ENCODE measurements around the gene LRGUK.

Gene LRGUK

DNA sequence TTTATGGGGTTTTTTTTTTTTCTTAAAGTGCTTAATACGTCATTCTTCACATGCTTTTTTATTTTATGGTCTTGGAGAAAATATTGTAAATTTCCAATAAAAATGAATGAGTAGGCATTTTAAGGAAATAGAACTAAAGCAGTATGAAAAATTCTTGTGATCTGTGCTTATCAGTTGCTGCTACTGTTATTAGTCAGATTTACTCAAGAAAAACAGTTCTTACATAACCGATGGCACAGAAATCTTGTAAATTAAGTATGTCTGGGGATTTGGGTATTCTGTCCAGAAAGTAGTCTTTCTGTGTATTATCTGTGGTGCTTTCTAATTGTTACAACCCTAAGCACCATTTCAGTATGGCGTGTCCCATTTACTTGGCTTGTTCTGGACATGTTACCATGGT lies 64.7 kb downstream of the LRGUK start:
- TF ChIP-seq, protein P1, sequence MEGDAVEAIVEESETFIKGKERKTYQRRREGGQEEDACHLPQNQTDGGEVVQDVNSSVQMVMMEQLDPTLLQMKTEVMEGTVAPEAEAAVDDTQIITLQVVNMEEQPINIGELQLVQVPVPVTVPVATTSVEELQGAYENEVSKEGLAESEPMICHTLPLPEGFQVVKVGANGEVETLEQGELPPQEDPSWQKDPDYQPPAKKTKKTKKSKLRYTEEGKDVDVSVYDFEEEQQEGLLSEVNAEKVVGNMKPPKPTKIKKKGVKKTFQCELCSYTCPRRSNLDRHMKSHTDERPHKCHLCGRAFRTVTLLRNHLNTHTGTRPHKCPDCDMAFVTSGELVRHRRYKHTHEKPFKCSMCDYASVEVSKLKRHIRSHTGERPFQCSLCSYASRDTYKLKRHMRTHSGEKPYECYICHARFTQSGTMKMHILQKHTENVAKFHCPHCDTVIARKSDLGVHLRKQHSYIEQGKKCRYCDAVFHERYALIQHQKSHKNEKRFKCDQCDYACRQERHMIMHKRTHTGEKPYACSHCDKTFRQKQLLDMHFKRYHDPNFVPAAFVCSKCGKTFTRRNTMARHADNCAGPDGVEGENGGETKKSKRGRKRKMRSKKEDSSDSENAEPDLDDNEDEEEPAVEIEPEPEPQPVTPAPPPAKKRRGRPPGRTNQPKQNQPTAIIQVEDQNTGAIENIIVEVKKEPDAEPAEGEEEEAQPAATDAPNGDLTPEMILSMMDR (IDR thresholded peaks at IDR 0.05; ENCODE audit: borderline replicate concordance, insufficient read depth, low read depth, low read length): no peak
- no peak overlapping the region for H3K4me3 ChIP-seq (ENCODE audit: low read depth, low read length)

DNA sequence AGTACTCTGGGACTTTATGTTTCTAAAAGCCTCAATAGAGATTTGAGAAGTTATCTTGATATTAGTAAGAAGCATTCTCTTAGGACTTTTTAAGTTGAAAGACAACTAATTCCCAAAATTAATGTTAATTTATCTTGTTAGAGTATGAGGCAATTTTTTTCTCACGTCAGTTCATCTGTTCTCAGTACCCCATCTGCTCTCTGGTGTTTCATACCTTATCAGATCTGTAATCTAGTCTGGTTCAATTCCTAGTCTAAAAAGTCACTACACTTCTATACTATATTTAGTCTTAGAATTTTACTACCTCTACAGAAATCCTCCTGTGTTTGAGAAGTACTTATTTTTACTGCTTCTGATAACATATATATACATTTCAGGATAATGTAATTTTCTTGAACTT lies 66.1 kb downstream of the LRGUK start:
- TF ChIP-seq, protein P1 (IDR thresholded peaks at IDR 0.05; ENCODE audit: borderline replicate concordance, insufficient read depth, low read depth, low read length): no peak
- H3K4me3 ChIP-seq (ENCODE audit: low read depth, low read length): no peak overlapping the region

DNA sequence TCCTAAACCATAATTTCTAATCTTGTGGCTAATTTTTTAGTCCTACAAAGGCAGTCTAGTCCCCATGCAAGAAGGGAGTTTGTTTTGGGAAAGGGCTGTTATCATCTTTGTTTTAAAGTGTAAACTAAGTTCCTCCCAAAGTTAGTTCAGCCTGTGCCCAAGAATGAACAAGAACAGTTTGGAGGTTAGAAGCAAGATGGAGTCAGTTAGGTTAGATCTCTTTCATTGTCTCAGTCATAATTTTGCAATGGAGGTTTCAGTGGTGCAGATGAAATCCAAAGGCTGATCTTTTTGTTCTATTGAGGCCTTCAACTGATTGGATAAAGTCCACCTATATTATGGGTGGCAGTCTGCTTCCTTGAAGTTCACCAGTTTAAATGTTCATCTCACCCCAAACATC lies 68.1 kb downstream of the LRGUK start:
- no peak overlapping the region for H3K4me3 ChIP-seq (ENCODE audit: low read depth, low read length)
- TF ChIP-seq, protein P1 (IDR thresholded peaks at IDR 0.05; ENCODE audit: borderline replicate concordance, insufficient read depth, low read depth, low read length): no peak

DNA sequence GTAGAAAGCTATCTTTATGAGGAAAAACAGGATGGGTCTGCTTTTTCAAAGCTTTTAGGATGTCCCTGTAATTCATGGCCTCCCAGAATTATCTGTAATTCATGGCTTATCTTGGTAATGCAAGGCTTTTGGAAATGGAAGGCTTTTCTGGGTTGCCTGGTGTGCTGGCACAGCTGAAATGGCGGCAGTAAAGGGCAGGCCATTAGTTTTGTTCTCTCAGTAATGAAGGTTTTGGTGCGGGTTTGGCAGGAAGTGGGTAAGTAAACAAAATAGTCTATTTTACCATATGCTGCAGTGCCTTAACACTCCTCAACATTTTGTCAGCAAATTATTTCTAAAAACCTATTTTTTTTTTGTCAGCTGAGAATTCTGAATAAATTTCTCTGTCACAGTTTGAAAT lies 69.3 kb downstream of the LRGUK start:
- H3K4me3 ChIP-seq (ENCODE audit: low read depth, low read length): no peak overlapping the region
- TF ChIP-seq, protein P1 (IDR thresholded peaks at IDR 0.05; ENCODE audit: borderline replicate concordance, insufficient read depth, low read depth, low read length): no peak

- TF ChIP-seq, protein P1 (IDR thresholded peaks at IDR 0.05; ENCODE audit: borderline replicate concordance, insufficient read depth, low read depth, low read length): no peak
- no peak overlapping the region for H3K4me3 ChIP-seq (ENCODE audit: low read depth, low read length)
Observed at GRCh38 chr7:134197345-134197744, 70.2 kb downstream of the LRGUK start.

GRCh38 chr7:134200970-134201369 lies 73.8 kb downstream of the LRGUK start:
- TF ChIP-seq, protein P1 (IDR thresholded peaks at IDR 0.05; ENCODE audit: borderline replicate concordance, insufficient read depth, low read depth, low read length): no peak
- H3K4me3 ChIP-seq (ENCODE audit: low read depth, low read length): no peak overlapping the region

DNA sequence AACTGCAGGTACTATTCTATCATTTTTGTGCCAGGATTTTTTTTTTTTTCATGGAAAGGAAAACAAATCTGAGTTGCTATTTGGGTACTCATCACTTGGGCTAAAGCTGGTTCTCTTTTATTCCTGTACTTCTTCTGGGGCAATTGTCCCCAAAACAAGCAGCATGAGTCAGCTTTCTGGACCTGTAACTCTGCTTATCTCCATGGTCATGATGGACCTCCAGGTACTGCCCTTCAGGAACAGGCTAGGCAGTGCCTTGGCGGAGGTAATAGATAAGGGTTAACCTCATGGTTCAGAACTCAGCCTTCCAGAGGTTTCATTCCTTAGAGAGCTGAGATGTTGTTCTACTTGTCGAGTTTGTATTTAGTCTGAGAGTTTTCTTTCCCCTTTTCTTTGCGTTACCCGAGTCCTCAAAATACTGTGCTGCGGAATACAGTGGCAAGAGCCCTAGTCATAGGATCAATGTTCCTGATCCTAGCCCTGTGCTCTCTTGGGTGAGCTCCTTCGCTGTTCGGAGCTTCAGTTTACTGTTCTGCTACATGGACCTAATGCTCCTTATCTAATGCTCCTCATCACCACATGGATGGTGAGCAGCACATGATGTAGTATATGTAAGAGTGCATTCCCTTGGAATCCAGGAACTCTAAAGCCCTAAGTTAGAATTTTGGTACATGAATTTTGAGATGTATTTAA lies 74.6 kb downstream of the LRGUK start:
- TF ChIP-seq, protein P1 (IDR thresholded peaks at IDR 0.05; ENCODE audit: borderline replicate concordance, insufficient read depth, low read depth, low read length): no peak
- H3K4me3 ChIP-seq (ENCODE audit: low read depth, low read length): no peak overlapping the region
